Stimulated activated CD8-positive, alpha-beta memory T cell treated with anti-CD3 and anti-CD28 coated beads, Interleukin-7, amount 100 ng/mL, for 4 hours (primary cell): ENCODE measurements around the gene KIRREL1.

ENCODE experiments used
- DNase-seq, 2 donors: peaks; one replicate each; pipeline ENCODE4 v3.0.0-alpha.2; 2020; ENCODE audit warnings: low read depth in 2 of 2

The KIRREL1 gene

DNA sequence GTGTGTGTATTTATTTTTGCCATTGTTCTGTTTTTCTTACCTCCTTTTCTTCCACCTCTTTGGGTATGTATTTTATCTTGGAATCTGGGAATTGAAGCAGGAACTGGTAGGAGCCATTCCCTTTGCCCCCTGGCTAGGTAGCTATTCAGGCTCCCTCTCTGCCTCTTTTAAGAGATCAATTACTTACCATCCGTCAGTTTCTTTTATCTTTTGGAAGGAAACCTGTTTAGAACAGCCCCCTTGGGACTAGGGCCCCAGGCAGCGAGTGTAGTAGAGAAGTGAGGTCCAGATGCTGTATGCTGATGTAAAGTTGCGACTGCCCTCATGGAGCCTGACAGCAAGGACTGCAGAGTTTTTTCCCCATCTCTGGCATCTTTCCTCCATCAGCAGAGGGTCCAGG lies 41.6 kb downstream of the KIRREL1 start:
- DNase-seq: no peak

DNA sequence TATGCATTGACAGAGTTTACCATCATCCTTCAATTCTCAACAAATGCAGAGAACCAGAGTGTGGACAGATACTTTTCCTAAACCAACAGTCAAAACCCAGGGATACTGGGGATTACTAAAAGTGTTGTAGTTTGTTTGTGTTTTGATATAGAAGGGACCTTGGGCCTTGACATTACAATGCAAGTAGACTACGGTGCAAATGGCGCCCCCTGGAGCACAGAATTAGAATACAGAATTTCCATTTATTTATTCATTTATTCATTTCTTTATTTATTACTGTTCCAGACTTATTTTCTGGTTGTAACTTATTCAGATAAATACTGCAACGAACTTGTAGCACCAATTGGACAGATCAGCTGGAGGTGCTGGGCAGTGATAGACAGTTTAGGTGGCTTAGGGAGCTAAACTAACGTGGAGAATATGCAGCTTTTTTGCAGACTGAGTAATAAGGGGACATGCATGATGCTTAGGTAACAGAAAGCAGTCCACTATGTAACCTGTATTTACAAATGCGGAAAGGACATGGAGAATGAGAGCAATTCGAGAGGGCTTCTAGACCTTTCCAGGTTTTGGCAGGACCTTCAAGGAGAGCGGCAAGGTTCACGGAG lies 42.6 kb downstream of the KIRREL1 start:
- no peak for DNase-seq

DNA sequence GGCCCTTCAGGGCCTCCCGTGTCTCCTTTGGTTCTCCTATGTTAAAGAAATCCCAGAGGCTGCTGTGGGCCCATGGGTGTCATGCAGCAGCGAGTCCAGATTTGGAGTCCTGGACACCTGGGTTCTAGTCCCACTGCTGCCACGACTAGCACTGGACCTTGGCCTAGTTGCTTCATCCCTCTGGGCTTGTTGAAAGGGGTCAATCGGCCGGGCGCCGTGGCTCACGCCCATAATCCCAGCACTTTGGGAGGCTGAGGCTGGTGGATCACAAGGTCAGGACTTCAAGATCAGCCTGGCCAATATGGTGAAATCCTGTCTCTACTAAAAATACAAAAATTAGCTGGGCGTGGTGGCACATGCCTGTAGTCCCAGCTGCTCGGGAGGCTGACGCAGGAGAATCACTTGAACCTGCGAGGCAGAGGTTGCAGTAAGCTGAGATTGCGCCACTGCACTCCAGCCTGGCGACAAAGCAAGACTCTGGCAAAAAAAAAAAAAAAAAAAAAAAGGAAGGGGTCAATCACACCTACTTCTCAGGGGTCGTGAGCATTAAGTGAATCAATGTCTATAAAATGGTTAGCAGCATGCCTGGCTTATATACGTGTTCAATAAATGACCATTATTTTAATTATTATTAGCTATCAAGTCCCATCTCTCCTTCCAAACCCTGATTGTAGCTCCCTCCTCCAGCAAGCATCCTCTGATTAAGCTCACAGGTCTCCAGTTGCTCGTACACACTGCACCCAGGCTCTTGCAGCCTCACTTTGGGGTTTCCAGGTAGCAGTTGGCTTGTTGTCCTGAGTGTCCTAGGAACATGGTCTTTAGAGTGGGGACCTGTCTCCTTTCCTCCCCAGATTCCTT lies 43.8 kb downstream of the KIRREL1 start:
- DNase-seq: no peak

DNA sequence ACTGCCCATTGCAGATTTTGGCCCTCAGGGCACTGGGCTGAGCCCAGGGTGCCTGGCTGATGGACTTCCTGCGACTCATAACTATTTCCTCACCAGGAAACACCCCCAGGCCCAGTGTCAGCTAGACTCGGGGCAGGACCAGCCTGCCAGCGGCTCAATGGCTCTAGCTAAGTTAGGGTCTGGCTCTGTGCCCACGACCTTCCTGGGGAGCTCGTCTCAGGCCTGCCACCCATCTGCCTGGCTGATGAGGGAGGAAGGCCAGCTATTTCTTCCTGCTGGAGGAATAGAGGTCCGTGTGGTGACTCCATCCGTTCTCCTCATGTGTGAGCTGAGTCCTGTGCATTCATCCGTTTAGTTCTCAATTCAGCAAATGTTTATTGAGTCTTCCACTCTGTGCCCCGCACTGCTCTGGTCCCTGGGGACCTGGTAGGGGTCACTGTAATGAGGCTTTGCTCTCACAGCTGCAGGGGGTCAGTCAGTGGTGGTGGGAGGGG lies 44.5 kb downstream of the KIRREL1 start:
- no peak for DNase-seq

DNA sequence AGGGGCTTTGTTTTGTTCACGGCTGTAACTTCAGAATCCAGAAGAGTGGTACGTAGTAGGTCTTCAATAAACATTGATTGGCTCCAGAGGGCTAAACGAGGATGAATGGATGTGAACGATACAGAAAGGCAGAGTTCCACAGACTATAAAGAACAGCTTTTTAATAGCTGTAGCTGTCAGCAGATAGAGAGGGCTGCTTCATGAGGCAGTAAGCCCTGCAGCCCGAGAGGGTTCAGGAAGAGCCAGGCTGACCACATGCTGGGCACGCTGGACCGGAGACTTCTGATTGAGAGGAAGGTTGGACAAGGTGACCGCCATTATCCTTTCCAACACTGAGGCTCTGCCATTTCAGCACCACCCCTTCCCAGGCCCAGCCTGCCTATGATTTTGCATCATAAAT lies 45.3 kb downstream of the KIRREL1 start:
- DNase-seq: no peak

GRCh38 chr1:158039380-158039779 lies 45.9 kb downstream of the KIRREL1 start:
- no peak for DNase-seq

DNA sequence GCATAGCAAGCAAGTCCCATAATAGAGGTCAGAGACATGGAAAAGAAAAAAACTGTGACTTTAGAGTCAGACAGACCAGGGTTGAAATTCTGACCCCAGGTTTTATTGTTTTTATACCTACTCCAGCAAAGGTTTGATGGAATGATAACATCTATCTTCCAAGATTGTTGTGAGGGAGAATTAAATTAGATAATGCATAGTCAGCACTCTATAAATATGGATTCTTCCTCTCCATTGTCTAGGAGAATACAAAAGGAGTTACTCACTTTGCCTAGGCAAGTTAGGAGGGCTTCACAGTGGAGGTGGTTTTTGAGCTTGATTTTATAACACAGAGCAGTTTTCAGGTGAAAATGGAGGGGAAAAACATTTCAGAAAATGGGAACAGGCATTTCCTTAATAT lies 46.9 kb downstream of the KIRREL1 start:
- DNase-seq: no peak

DNA sequence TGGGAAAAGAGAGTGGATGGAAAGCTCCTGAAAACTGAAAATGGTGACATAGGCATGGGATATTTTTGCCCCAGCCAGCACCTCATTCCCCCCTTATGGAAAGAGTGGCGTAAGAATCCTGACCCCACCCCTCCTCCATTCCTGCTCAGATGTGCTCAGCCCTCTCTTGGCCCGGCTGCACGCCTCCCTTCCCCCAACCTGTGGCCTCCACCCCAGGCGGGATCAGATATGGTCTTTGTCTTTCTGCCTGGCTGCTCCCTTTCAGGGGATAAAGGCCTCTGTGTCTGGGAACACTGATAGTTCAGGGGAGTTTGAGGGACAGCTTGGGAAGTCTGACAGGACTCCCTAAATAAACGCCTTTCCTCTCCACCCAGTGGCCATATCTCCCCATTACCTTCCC lies 49.8 kb downstream of the KIRREL1 start:
- no peak for DNase-seq

DNA sequence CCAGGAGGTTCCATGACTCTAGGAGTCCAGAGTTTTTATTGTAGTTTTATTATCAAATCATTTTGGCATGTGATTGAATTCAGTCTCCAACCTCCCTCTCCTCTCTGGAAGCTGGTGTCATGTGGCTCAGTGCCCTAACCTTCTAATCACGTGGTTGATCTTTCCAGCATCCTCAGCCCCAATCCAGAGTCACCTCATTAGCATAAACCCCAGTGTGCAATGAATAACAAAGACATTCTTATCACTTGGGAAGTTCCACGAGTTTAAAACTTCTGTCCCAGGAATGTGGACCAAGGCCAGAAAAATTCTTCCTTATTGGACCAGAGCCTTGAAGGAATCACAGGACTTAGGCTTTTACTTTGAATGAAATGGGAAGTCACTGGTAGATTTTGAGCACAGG lies 52.2 kb downstream of the KIRREL1 start:
- no peak for DNase-seq

DNA sequence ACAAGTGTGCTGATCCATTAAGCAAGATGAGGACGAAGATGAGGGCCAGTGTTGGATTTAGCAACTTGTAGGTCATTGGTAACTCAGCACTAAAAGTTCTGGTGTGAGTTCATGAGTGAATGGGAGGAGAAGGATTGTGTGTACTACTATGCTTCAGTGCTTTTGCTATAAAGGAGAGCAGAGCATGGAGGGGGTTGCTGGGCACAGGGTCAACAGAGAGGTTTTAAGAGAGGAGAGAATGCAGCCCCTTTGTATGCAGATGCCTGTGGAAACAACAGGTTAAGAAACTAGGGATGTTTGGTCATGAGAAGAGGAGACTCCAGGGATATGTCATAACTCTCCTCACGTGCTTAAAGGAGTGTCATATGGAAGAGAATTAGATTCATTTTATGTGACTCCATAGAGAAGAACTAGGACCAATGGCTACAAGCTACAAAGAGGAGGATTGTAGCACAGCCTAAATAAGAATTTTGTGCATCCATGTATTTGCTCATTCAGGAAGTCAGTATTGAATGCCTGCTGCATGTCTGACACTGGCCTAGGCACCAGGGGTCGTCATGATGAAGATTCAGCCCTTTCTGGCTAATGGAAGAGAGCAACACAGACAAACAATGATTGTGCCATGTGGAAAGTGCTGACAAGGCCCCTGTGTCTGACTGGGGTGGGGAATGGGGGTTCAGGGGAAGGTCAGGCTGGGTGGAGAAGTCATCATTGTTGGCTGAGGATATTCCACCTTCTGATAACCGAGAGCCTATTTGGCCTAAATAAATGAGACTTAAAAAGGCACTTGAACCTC lies 53.5 kb downstream of the KIRREL1 start:
- DNase-seq: no peak

DNA sequence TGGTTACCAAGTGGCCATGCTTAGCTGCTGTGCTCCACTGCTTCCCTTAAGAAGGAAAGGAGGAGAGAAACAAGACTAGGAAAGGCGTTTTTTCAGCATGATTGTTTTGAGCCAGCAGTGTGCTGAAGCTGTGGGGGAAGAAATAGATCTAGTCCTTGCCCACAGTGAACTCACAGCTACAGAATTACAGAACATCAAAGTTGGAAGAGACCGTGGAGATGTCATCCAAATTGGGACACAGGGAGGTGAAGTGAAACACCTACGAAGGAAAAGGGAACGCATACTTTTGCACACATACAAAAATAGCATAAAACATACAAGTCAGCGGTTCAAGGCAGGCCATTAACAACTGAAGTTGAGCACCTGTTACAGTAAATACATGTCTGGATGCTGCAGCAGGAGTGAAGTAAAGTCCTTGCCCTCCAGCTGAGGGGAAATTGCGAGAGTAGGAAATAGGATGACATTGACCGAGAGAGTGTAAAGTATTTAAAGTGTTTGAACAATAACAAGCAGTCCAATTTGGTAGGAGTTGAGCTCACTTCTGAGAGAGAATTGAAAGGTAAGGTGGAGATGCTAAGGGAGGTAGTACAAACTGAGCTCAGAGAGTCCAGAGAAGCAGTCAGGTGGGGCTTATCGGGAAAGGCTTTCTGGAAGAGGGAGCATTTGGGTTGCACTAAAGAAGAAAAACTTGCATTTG lies 55.1 kb downstream of the KIRREL1 start:
- DNase-seq: no peak

- DNase-seq: no peak
These were observed 56.4 kb downstream of the KIRREL1 start for GRCh38 chr1:158049853-158050252.

DNA sequence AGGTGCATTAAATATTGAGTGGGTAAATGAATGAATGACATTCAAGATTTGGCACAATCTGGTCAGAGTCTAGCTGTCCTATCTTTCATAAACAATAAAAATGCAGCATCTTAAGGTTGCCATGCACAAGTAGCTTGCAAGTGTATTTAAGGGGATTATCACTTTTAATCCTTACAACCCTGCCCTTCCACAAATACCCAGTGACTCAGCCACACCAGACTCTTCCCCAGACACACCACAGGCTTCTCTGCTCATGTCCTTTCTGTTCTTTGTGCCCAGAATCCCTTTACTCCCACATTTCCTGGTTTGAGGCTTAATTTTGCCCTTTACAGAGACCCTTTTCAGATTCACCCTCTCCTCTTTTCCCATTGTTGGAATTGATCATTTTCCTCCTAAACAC lies 59.8 kb downstream of the KIRREL1 start:
- DNase-seq: no peak

- no peak for DNase-seq
These were observed 61.3 kb downstream of the KIRREL1 start for GRCh38 chr1:158054721-158055120.

GRCh38 chr1:158055854-158056253 lies 62.4 kb downstream of the KIRREL1 start:
- no peak for DNase-seq

- DNase-seq: no peak
These were observed 63.1 kb downstream of the KIRREL1 start for GRCh38 chr1:158056498-158056897.

GRCh38 chr1:158058237-158058985 lies 65.0 kb downstream of the KIRREL1 start:
- no peak for DNase-seq

- DNase-seq: no peak
These were observed 66.5 kb downstream of the KIRREL1 start for GRCh38 chr1:158059984-158060383.

DNA sequence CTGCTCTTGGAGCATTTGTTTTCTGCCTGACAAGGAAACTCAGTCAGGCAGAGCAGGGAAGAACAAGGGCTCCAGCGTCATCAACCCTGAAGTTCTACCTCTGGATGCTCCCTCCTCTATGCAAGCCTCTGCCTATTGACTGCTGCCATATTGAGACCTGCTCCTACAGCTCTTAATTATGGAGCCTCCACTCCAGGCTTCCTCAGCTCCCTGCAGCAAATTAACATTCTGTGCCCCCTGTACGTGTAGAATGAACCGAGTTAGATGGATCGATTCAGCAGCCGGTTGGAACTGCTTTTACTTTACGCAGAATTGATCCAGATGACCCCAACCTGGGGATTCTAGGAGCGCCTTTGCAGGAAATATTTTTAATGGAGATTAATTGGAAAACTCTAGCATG lies 68.7 kb downstream of the KIRREL1 start:
- DNase-seq: no peak

- DNase-seq: no peak
These were observed 74.2 kb downstream of the KIRREL1 start for GRCh38 chr1:158067662-158068061.

- DNase-seq: no peak
These were observed 75.5 kb downstream of the KIRREL1 start for GRCh38 chr1:158068918-158069317.
